Activated CD8-positive, alpha-beta T cell treated with anti-CD3 and anti-CD28 coated beads for 36 hours (primary cell): Measurements from ENCODE around the gene EIF4G1. TPM values are rescaled to one million over a fixed set of nuclear protein-coding genes. Genes with fewer than 3 reads are reported as not detected.

Experiments
- ATAC-seq: fragments of 200-7000 bp; cut with Tn5 transposase; one replicate; pipeline ENCODE4 v1.10.0; 2021; ENCODE audit warnings: mild to moderate bottlenecking, moderate library complexity
- CTCF ChIA-PET: fragments of 350-600 bp; sonication (Branson Sonifier 250); formaldehyde crosslinking; loops from one replicate; lab custom pipeline; 2021; ENCODE audit warnings: antibody characterized with exemption; lab: Charles Lee
- POLR2A ChIA-PET: fragments of 350-600 bp; sonication (Branson Sonifier 250); formaldehyde crosslinking; loops from one replicate; lab custom pipeline; 2021; ENCODE audit warnings: antibody characterized with exemption; lab: Charles Lee
- DNase-seq: peaks from one replicate; pipeline ENCODE4 v3.0.0-alpha.2; 2020
- H3K27ac Mint-ChIP-seq: one replicate; pipeline ENCODE4 v1.8.0; 2021; ENCODE audit warnings: mild to moderate bottlenecking, mixed read lengths
- H3K27me3 Mint-ChIP-seq: one replicate; pipeline ENCODE4 v1.8.0; 2021; ENCODE audit warnings: mixed read lengths
- H3K36me3 Mint-ChIP-seq: one replicate; pipeline ENCODE4 v1.8.0; 2021; ENCODE audit warnings: low read depth, mixed read lengths
- H3K4me1 Mint-ChIP-seq: one replicate; pipeline ENCODE4 v1.8.0; 2021; ENCODE audit warnings: low read depth, mixed read lengths
- H3K4me3 Mint-ChIP-seq: one replicate; pipeline ENCODE4 v1.8.0; 2021; ENCODE audit warnings: mild to moderate bottlenecking, moderate library complexity, mixed read lengths
- H3K9me3 Mint-ChIP-seq: one replicate; pipeline ENCODE4 v1.8.0; 2021; ENCODE audit warnings: mixed read lengths
- CTCF ChIP-seq: fragments of 200-600 bp; IDR thresholded peaks from one replicate; pipeline ENCODE4 v1.8.0; 2022; ENCODE audit warnings: antibody characterized with exemption, mild to moderate bottlenecking
- intact Hi-C: fragments of 100-400 bp; cut with micrococcal nuclease; formaldehyde crosslinking; loops from one replicate; pipeline ENCODE4 v1.10.0; 2022
- total RNA-seq, 2 experiments: library from RNA; stranded (reverse); gene quantifications; one replicate each; pipeline ENCODE4 v1.2.3, GENCODE V29; 2021

Gene EIF4G1
- total RNA-seq, 2 experiments from 2014 or later: 429 to 437 TPM

GRCh38 chr3:184299488-184300377 lies 14.7 kb upstream of the EIF4G1 start:
- POLR2A ChIA-PET: interaction anchor here (0.9 to 1.1 kb wide), 3 partner anchors 12 to 16 kb away, joined by 3 to 5 read pairs (median 4); no protein-coding TSS in a partner anchor
- Mint-ChIP-seq H3K4me3 (peak overlapping the region; percentile 79), H3K27ac (peak overlapping the region; percentile 91), H3K27me3 (no peaks in the 10 kb centered on the region), H3K9me3 (no peaks in the 10 kb centered on the region), H3K36me3 (peaks cover 44% of the 10 kb centered on the region), H3K4me1 (peaks cover 24% of the 10 kb centered on the region)
- TF ChIP-seq CTCF: no peak
- ATAC-seq: no peak
- CTCF ChIA-PET: interaction anchor here (1.1 to 1.5 kb wide), 4 partner anchors 12 to 415 kb away, joined by 3 read pairs; partner anchors contain the start of gene PARL
- intact Hi-C loops: loop anchor here (2.0 to 5.0 kb wide), 2 partner anchors 52 to 125 kb away; partner anchors contain the start of genes ALG3, AP2M1 and EEF1AKMT4
- DNase-seq: no peak

GRCh38 chr3:184300378-184300720 lies 14.1 kb upstream of the EIF4G1 start:
- Mint-ChIP-seq H3K27me3 (no peaks in the 10 kb centered on the region), H3K9me3 (no peaks in the 10 kb centered on the region), H3K4me1 (peaks cover 24% of the 10 kb centered on the region), H3K36me3 (peaks cover 44% of the 10 kb centered on the region), H3K4me3 (peak overlapping the region; percentile 79), H3K27ac (no peak overlapping the region)
- DNase-seq: no peak
- POLR2A ChIA-PET: interaction anchor here (1.1 kb wide), 2 partner anchors 15 to 24 kb away, joined by 3 to 4 read pairs; no protein-coding TSS in a partner anchor
- intact Hi-C loops: no loop called here
- CTCF ChIA-PET: interaction anchor here (0.7 to 1.5 kb wide), 6 partner anchors 12 to 416 kb away, joined by 3 read pairs; partner anchors contain the start of gene PARL
- TF ChIP-seq CTCF: no peak
- ATAC-seq: no peak

GRCh38 chr3:184305577-184305976 lies 8.8 kb upstream of the EIF4G1 start:
- TF ChIP-seq CTCF: peak; percentile 59
- peaks cover 67% of the 10 kb centered on the region for H3K36me3 Mint-ChIP-seq
- peak; percentile 56 for ATAC-seq
- no peaks in the 10 kb centered on the region for H3K27me3 Mint-ChIP-seq
- ChIA-PET CTCF (interaction anchor here (1.0 to 1.1 kb wide), 3 partner anchors 10 to 56 kb away, joined by 3 to 5 read pairs (median 4); partner anchors contain the start of gene EEF1AKMT4), POLR2A (interaction anchor here (0.9 to 2.1 kb wide), 4 partner anchors 10 to 29 kb away, joined by 3 to 8 read pairs (median 4); no protein-coding TSS in a partner anchor)
- H3K4me3 Mint-ChIP-seq: no peak overlapping the region
- intact Hi-C loops: no loop called here
- H3K9me3 Mint-ChIP-seq: no peaks in the 10 kb centered on the region
- DNase-seq: no peak
- H3K4me1 Mint-ChIP-seq: peaks cover 19% of the 10 kb centered on the region
- no peak overlapping the region for H3K27ac Mint-ChIP-seq

- Mint-ChIP-seq H3K27ac (no peak overlapping the region), H3K4me1 (peaks cover 15% of the 10 kb centered on the region), H3K27me3 (no peaks in the 10 kb centered on the region), H3K9me3 (no peaks in the 10 kb centered on the region), H3K36me3 (peaks cover 60% of the 10 kb centered on the region), H3K4me3 (no peak overlapping the region)
- no peak for DNase-seq
- ATAC-seq: no peak
- CTCF ChIA-PET: interaction anchor here (1.0 to 1.1 kb wide), 3 partner anchors 10 to 57 kb away, joined by 3 to 5 read pairs (median 4); partner anchors contain the start of gene EEF1AKMT4
- intact Hi-C loops: no loop called here
- POLR2A ChIA-PET: interaction anchor here (0.6 to 2.1 kb wide), 7 partner anchors 9 to 29 kb away, joined by 3 to 8 read pairs (median 4); no protein-coding TSS in a partner anchor
- no peak for TF ChIP-seq CTCF
Measured at GRCh38 chr3:184306341-184306972, 7.9 kb upstream of the EIF4G1 start.
